ENCODE measurements around the gene KCTD4.

DNA sequence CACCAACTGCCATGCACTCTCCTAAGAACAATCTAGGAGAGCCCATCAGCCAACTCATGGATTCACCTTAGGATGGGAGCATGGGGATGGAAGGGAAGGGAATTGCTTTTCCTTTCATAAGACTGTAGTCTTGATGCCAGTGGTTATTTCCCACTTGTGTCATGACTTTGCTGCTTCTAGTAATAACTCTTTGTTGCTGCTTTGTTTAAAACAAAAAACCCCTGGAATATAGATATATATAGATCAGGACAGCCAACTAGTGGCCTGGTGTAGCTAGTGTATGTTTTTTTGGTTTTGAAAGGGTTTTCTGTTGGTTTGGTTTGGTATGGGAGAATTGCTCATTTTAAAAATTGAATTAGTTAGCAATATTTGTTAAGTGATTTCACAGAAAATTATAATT, 39.3 kb upstream of the KCTD4 start:
- TF ChIP-seq ZNF302 (tag by site-specific recombination; IDR thresholded peaks at IDR 0.05; ENCODE audit: low read depth) (no peak), ZNF423 (tag by site-specific recombination; IDR thresholded peaks at IDR 0.05) (no peak), ZNF558 (tag by site-specific recombination; IDR thresholded peaks at IDR 0.05) (no peak), OVOL3 (tag by site-specific recombination; IDR thresholded peaks at IDR 0.05) (no peak)
- TF ChIP-seq, protein P1, sequence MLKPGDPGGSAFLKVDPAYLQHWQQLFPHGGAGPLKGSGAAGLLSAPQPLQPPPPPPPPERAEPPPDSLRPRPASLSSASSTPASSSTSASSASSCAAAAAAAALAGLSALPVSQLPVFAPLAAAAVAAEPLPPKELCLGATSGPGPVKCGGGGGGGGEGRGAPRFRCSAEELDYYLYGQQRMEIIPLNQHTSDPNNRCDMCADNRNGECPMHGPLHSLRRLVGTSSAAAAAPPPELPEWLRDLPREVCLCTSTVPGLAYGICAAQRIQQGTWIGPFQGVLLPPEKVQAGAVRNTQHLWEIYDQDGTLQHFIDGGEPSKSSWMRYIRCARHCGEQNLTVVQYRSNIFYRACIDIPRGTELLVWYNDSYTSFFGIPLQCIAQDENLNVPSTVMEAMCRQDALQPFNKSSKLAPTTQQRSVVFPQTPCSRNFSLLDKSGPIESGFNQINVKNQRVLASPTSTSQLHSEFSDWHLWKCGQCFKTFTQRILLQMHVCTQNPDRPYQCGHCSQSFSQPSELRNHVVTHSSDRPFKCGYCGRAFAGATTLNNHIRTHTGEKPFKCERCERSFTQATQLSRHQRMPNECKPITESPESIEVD (tag by site-specific recombination; IDR thresholded peaks at IDR 0.05) = no peak
- TF ChIP-seq, protein P2, sequence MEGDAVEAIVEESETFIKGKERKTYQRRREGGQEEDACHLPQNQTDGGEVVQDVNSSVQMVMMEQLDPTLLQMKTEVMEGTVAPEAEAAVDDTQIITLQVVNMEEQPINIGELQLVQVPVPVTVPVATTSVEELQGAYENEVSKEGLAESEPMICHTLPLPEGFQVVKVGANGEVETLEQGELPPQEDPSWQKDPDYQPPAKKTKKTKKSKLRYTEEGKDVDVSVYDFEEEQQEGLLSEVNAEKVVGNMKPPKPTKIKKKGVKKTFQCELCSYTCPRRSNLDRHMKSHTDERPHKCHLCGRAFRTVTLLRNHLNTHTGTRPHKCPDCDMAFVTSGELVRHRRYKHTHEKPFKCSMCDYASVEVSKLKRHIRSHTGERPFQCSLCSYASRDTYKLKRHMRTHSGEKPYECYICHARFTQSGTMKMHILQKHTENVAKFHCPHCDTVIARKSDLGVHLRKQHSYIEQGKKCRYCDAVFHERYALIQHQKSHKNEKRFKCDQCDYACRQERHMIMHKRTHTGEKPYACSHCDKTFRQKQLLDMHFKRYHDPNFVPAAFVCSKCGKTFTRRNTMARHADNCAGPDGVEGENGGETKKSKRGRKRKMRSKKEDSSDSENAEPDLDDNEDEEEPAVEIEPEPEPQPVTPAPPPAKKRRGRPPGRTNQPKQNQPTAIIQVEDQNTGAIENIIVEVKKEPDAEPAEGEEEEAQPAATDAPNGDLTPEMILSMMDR (tag by site-specific recombination; IDR thresholded peaks at IDR 0.05) = no peak
- TF ChIP-seq, protein P3, sequence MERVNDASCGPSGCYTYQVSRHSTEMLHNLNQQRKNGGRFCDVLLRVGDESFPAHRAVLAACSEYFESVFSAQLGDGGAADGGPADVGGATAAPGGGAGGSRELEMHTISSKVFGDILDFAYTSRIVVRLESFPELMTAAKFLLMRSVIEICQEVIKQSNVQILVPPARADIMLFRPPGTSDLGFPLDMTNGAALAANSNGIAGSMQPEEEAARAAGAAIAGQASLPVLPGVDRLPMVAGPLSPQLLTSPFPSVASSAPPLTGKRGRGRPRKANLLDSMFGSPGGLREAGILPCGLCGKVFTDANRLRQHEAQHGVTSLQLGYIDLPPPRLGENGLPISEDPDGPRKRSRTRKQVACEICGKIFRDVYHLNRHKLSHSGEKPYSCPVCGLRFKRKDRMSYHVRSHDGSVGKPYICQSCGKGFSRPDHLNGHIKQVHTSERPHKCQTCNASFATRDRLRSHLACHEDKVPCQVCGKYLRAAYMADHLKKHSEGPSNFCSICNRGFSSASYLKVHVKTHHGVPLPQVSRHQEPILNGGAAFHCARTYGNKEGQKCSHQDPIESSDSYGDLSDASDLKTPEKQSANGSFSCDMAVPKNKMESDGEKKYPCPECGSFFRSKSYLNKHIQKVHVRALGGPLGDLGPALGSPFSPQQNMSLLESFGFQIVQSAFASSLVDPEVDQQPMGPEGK (tag by site-specific recombination; IDR thresholded peaks at IDR 0.05) = no peak
